GM19467 (cell line): ENCODE measurements around the gene LST1.
"Not testable (repeated sequence)": the region's sequence is repeated elsewhere in the genome, so short reads cannot be mapped to it uniquely, and the experiment has no call there.

ENCODE experiments used
- ATAC-seq: cut with Tn5 transposase; IDR thresholded peaks from one replicate; pipeline ENCODE4 v1.9.1; 2021; ENCODE audit warnings: mild to moderate bottlenecking, moderate library complexity; ENCODE audit not compliant: unreplicated experiment

The LST1 gene

GRCh38 chr6:31580438-31580740, 5.7 kb upstream of the LST1 start:
- ATAC-seq: no peak

- peak; percentile 51 for ATAC-seq
Measured at GRCh38 chr6:31580807-31581433, 5.2 kb upstream of the LST1 start.

GRCh38 chr6:31581434-31582229, 4.4 kb upstream of the LST1 start:
- ATAC-seq: no peak

- no peak for ATAC-seq
Measured at GRCh38 chr6:31582230-31582643, 3.8 kb upstream of the LST1 start, which contains the start of gene LTB. Gene LTB, minus strand, starts transcription at chr6:31582424. Its CDS starts 7 bp downstream, at chr6:31582417.

GRCh38 chr6:31585491-31585890, 586 bp upstream of the LST1 start:
- no peak for ATAC-seq

- ATAC-seq: no peak
Measured at GRCh38 chr6:31586599-31587281, 663 bp downstream of the LST1 start.

GRCh38 chr6:31587791-31588777, 2.0 kb downstream of the LST1 start:
- ATAC-seq: no peak

- no peak for ATAC-seq
Measured at GRCh38 chr6:31588871-31589650, 3.0 kb downstream of the LST1 start.

GRCh38 chr6:31590691-31591090, 4.6 kb downstream of the LST1 start:
- ATAC-seq: not testable (repeated sequence)

GRCh38 chr6:31592396-31592771, 6.3 kb downstream of the LST1 start:
- no peak for ATAC-seq

- ATAC-seq: no peak
Measured at GRCh38 chr6:31597006-31597405, 10.9 kb downstream of the LST1 start.

- ATAC-seq: no peak
Measured at GRCh38 chr6:31607317-31607716, 21.2 kb downstream of the LST1 start.

GRCh38 chr6:31609519-31610406, 23.7 kb downstream of the LST1 start:
- no peak for ATAC-seq

- ATAC-seq: no peak
Measured at GRCh38 chr6:31610968-31611367, 24.9 kb downstream of the LST1 start.

GRCh38 chr6:31614075-31614619, 28.1 kb downstream of the LST1 start:
- ATAC-seq: no peak

GRCh38 chr6:31614684-31615578, 28.9 kb downstream of the LST1 start, which contains the start of gene AIF1:
Gene AIF1, plus strand, starts transcription at chr6:31615234. Its CDS starts 96 bp downstream, at chr6:31615330.
- ATAC-seq: no peak

GRCh38 chr6:31615748-31616147, 29.7 kb downstream of the LST1 start:
- ATAC-seq: no peak

GRCh38 chr6:31617010-31617409, 30.9 kb downstream of the LST1 start:
- no peak for ATAC-seq
